Measurements from ENCODE around the gene P4HA1.

Gene P4HA1

DNA sequence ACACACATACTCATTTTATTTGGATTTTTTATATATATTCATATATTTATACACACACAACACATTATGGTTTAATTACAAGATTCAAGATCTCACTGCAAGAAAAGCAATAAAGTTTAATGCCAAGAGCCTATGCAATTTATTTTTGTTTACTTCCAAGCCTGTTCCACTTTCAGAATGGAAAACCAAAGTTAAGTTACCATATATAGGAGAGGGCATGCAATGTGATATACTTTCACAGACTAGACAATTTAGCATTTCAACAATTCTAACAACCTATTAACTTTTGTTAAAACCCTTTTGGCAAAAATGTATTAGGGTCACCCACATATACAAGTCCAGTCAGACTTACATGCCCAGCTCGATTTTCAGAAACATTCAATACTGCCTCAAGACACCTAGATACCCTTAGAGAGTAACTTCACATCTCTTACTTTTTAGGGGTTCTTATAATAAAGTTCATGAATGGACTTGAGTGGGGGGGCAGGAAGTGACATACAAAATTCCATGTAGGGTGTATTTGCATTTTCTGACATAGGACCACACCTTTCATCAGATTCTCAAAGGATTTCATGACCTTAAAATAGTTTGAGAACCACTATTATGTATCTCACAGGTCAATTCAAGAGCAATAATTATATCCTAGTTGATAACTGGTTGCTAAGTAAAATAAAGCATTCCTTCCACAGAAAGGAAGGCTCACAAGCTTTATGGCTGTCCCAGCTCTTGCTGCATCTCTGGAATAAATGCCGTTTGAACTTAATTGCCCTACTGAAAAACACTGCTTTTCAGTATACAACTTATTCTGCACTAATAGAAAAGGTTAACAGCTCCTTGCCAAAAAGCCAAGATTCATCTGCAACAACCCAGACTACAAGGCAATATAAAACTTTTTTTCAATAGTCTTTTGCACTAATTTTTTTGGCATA, 2.5 kb downstream of the P4HA1 start:
- DNase-seq, result no peak

DNA sequence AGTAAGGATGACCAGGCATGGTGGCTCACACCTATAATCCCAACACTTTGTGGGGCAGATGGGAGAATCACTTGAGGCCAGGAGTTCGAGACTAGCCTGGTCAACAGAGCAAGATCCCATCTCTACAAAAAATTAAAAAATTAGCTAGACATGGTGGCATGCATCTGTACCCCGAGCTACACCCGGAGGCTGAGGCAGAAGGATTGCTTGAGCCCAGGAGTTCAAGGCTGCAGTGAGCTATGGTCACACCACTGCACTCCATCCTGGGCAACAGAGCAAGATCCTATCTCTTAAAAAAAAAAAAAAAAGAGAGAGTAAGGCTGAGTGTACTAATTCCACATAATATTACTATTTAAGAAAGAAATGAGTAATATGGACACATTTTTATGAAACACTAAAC, 3.8 kb downstream of the P4HA1 start:
- no peak for DNase-seq

DNA sequence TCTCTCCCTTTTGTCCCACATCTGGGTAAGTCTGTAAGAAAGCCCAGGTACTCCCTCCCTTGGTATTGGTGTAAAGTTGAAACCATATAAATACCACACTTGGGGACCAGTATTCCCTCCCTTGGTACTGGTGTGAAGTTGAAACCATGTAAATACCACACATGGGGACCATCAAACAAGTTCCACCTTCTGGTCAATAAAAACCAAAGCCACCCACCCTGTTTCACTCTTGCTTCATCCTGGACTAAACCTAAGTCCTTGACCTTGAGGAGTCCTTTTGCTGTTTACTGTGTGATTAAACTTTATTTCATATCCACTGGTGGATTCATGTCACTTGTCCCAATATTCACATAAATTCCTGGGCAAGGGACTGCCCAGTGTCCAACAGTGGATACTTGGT, 8.4 kb downstream of the P4HA1 start:
- DNase-seq, result no peak

DNA sequence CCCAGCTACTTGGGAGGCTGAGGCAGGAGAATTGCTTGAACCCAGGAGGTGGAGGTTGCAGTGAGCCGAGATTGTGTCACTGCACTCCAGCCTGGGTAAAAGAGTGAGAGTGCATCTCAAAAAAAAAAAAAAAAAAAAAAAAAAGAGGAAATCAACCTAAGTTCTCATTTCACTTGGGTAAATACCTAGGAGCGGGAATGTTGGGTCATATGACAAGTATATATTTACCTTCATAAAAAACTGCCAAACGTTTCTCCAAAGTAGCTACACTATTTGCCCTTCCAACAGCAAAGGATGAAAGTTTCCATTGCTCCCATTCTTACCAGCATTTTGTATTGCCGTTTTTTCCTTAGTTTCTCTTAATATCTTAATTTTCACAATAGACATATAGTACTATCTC, 9.8 kb downstream of the P4HA1 start:
- no peak for DNase-seq

DNA sequence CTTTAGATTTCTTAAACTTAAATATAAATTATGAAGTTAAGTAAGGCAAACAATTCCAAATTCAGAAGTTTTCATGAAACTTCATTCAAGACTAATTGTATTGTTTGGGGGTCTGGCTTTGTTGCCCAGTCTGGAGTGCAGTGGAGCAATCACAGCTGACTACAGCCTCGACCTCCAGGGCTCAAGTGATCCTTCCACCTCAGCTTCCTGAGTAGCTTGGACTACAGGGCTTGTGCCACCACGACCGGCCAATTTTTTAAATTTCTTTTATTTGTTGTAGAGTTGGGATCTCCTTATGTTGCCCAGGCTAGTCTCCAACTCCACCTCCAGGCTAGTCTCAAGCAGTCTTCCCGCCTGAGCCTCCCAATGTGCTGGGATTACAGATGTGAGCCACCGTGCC, 12.5 kb downstream of the P4HA1 start:
- DNase-seq, result no peak

DNA sequence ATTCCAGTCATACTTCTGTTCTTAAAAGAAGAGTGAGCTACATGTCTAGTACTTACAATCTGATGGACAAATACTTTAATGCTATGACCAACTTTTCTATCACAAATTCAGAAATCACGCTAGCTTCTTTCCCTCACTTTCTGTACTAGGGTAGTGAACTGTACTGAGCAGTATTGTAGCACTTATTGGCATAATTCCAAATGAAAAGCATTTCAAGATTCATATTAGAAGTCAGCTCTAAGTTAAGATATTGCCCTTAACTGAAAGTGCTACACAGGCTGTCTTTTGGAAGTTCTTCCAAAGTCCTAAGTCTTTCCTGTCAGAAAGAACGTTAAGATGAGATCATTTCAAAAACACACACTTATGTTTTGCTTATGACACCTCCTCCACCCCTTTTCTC, 13.4 kb downstream of the P4HA1 start:
- no peak for DNase-seq

DNA sequence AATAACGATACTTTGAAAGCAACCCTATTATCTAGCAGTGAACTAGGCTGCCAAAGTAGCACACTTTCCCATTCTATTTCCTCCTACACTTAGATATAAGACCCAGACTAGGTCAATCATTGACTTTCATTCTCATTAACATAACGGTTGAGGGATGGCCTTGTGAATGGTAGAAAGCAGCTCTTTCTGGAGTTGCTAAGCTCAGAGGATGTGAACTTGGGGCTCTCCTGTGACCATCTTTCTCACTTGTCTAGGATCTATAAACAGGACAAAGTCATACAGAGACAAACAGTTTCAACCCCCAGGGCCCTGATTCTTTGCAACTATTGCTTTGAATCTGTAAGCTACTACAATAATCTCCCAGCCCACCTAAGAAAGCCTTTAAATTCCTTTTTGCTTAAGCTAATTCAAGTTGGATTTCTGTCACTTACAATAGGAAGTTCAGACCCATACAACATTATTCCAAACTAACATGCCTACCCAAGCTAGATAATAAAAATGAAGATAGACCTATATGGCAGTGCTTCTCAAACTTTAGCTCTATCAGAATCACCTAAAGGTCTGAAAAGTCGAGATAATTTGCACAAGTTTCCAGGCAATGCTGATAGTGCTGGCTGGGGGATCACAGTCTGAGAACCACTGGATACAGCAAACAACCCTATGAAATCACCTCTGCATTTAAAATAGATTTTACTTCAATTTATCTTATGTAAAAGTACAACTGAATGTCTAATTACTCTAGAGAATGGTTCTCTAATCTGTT, 16.7 kb downstream of the P4HA1 start:
- no peak for DNase-seq

DNA sequence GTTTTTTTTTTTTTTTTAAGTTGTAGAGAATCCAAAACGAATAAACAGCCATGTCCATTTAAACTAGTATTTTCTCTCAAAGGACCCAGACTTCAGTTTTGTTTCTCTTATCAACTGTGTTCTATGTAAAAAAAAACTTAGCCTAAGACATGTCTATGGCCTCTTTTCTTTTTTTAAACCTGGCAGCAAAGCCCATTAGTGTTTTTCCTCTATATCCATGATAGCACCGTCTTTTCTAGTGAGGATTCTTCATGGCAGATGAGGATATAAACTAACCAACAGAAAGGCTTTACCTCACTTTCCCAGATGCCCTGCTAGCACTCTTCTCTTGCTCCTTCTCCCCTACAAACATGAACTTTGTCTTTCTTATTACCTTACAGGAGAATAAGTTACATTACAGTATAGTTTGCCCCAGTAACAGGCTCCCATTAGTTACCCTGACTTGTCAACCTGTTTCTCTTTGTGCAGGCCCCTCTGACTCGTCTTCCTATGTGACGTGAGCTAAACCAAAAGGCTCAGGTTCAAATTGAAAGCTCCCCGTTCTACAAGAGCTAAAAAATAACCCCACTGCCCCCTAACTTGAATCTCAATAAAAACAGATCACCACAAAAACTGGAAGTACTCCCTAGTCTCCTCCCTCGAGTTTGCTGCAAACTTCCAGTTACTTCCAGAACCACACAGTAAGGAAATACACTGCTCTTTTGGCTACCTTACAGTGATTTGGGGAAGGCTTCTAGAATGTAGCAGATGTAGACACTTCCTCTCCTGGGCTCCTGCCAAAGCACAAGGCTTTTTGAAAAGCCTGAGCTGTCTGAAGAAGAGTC, 20.1 kb downstream of the P4HA1 start:
- no peak for DNase-seq

DNA sequence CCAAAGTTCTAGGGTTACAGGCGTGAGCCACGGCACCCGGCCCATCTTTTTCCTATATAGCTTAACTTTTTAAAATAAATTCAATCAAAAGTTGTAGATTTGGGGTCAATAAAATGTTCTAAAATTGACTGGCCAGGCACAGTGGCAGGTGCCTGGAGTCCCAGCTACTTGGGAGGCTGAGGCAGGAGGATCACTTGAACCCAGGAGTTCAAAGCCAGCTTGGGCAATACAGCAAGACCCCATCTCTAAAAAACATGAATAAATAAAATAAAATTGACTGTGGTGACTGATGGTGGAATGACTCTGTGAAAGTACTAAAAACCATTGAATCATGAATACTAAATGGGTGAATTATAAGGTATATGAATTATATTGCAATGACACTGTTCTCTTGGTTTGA, 20.8 kb downstream of the P4HA1 start:
- DNase-seq, result no peak

DNA sequence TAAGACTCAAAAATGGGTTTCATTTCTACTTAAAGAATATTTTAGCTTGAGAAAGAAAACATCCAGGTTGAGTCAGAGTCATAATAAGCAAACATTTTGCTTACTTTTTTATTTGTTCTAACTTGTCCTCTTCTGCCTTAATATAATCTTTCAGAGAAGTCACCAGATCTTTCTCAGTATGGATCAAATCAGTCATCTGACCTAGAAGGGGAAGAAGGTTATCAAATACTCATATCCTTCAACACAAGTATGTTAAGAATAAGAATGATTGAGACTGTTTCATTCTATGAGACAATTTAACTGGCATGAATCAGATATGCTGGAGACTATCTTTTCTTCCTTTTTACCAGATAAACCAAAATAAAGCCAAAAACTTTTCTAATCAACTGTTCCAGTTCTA, 23.0 kb downstream of the P4HA1 start:
- DNase-seq, result no peak

DNA sequence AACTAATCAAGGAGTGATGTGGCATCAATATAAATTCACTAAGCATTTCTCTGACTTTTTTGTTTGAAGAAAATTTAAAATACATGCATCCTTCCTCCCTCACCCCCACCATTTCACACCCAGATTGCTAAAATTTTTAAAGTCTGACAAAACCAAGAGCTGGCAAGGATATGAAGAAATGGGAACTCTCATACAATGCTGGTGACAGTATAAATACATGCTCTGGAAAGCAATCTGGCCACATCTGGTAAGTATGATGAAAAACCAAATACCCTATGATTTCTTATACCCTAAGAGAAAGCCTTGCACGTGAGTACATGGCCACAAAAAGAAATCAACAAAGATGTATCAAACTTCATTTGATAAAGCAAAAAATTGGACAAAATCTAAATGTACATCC, 31.2 kb downstream of the P4HA1 start:
- no peak for DNase-seq

DNA sequence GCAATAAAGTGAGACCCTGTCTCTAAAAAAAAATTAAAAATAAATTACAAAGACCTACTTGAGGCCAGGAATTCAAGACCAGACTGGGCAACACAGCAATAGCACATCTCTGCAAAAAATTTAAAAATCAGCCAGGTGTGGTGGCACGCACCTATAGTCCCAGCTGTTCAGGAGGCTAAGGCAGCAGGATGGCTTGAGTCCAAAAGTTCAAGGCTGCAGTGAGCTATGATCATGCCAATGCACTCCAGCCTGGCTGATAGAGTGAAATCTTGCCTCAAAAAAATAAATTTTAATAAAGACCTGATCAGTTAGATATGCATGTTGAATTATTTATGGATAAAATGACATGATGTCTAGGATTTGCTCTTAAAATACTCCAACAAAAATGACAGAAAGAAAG, 34.9 kb downstream of the P4HA1 start:
- DNase-seq, result no peak

DNA sequence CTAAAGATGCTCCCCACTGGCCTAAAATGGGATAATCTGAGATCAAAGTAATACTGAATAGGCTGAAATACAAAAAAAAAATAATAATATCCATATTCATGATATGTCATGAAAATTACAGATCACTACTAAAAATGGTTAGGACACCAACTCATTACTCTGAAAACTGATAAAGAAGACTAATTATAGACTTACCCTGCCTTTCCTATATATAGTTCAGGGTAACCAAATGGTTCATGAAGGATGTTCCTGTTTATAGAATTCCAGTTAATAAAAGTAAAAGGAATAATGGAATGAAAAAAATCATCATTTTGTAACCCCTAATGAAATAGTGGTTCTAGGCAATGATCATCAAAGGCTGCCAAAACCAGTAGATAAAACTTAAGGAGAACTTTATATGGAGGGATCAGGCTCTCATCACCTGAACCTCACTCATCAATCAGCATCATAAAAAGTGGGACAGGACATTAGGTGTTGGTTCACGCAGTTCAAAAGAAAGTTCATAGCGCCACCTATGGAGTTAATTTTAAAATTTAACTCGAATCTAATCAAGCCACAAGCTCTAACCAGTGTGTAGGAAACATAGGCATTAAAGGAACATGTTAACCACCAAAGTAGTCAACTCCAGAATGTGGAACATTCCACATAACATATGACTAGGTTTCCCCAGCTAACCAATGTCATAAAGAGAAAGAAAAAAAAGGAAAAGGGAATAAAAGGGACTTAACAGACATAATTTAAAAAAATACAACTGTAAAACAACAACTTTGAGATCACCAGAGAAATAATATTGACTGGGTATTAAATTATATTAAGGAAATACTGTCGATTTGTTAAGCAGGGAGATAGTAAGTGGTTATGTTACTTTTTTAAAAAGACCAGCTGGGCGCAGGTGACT, 35.7 kb downstream of the P4HA1 start:
- DNase-seq, result no peak

DNA sequence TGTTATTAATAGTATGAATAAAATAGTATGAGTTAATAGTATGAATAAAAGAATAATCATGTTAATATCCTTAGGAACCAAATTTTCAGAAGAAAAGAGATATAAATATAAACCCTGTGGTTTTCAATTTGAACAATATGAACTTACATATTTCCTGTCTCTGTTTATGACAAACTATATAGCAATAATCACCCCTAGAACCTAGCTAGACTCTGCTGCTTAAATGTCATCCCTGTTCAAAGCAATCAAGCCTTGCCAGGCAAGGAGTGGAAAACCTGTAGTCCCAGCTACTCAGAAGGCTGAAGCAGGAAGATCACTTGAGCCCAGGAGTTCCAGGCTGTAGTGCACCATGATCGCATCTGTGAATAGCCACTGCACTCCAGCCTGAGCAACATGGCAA, 36.5 kb downstream of the P4HA1 start:
- no peak for DNase-seq

DNA sequence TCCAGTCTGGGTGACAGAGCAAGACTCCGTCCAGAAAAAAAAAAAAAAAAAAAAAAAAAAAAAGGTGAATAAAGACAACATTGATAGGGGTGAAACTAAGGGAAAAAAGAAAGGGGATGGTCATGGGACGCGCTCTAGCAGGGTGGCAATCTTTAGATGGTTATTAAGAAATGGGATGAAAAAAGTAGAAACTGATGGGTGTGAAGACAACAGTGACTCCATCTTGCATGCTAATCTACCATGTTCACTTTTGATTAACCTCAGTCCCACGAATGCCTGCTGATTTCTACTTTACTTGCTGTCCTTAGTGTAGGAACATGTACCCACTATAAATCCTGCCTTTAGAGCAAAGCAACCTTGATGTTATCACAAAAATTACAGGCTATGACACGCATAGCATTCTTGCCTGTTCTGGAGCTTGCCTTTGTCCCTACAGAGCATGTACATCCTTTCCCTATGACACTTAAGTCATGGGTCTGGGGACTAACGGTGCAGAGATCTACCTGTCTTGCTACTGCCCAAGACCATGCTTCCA, 38.5 kb downstream of the P4HA1 start:
- no peak for DNase-seq

DNA sequence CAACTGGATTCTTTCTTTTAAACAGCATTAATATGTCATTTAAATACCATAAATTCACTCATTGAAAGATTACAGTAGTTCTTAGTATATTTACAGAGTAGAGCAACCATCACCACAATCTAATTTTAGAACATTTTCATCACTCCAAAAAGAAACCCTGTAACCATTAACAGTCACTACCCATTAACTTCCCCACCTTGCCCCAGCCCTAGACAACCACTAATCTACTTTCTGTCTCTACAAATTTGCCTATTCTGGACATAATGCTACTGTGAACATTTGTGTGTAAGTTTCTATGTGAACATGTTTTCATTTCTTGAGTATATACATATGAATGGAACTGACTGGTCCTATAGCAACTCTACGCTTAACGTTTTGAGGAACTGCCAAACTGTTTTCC, 42.4 kb downstream of the P4HA1 start:
- DNase-seq, result no peak

DNA sequence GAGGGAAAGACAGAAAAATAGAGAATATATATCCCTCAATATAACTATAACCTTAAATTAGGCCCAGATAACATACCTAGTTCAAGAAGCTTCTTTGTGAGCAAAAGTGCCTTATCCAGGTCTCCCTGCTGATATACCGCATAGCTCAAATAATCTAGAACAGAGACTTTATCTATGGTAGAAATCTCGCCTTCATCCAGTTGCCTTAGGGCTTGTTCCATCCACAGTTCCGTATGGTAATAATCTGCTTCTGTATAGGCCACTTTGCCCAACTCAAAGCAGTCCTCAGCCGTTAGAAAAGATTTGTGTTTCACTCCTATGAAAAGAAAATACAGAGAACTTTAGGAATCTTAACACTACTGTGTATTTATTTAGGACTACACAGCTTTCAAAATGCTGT, 43.4 kb downstream of the P4HA1 start:
- DNase-seq, result no peak

DNA sequence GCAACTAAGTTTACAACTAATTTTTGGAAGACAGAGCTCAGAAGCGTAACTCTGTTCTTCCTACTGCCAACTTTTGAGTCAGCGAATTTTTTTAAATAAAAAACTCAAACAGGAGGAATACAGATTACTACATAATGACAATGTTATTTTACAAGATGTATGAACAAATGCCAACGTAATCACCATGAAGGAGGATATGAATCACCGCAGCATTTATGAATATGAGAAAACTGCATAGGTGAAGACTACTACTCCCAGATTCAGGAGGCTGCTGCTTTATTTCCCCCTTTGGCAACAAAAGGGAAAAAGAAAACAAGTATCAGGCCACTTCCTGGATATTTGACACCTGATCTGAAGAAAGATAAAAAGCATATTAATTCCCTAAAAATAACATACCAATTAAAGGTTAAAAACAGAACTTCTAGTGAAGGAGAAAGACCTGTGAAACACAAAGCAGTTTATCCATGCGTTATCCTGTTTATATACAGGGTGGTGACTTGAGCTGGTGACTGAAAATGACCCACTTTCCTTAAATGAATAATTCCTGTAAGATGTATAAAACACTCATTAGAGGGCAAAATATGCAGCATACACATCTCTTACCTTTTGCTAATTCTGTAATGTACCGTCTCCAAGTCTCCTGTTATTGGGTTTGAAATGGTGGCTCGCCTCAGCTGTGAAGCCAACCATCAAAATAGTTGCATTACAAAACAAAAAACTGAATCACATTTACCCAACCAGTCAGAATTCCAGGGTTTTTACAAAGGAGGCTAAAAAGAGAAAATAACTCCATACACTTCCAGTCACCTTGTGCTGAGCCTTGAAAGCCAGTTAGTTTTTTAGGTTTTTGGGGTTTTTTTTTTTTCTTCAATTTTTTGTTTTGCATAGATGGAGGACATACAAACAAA, 52.0 kb downstream of the P4HA1 start:
- no peak for DNase-seq

DNA sequence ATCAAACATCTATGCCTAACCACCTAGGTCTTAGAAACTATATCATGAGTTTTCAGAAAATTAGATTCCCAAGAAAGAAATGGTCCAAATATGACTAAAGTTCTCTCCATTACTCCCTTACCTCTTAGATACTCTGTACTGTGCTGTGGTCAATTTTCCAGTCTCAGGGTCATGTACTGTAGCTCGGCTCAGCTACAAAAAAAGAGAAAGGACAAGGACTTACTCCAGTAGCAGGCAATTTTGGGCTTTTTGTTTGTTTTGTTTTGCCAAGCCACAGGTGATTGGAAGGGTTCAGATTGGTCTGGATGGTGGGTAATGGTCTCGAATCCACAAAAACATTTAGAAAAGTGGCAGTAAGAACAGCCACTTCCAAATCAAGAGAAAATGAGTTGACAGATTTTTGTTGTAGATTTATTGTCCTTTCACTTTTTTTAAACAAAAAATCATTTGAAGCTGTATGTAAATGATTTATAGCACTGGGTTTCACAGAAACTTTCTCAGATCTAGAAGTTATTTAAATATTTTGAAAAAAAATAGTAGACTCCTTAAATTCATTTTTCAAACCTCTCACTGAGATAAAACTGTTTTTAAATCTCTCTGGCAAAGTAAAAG, 52.8 kb downstream of the P4HA1 start:
- no peak for DNase-seq

DNA sequence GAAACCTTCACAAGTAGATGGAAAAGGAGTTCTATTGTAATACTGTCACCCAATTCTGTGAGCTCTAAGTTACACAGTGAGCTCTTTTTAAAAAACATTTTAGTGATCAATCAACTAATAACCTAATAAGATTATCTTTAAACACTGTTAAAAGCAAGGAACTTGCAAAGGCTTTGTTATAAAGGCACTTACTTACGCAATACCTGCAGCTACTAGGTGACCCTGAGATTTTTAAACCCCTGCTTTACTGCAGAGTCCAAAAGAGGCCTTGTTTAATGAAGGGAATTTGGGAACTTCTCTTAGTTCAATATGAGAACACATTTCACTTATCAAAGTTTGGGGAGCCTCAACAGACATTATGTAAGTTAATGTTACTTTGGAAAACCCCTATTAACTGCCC, 53.3 kb downstream of the P4HA1 start:
- no peak for DNase-seq

DNA sequence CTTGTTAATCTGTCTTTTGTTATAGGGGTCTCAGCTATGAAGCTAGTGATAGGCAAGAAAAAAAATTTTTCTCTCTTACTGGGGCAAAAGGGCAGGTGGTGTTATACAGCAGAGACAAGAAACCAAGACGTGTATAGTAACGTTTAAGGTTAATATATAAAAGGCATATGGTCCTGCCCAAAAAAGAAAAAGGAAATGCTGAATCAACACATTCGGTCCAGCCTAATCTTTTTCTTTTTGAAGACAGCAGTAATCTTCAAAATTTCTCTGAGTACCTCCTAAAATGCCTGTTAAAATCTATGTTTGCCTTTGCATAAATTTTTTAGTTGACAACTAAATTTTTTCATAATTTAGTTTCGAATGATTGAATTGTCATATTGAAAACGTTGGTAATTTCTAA, 54.5 kb downstream of the P4HA1 start:
- DNase-seq, result no peak

Data from stimulated activated CD8-positive, alpha-beta memory T cell treated with anti-CD3 and anti-CD28 coated beads, Interleukin-4, amount 100 ng/mL, for 48 hours (primary cell).